Activated naive CD4-positive, alpha-beta T cell treated with anti-CD3 and anti-CD28 coated beads, Interleukin-2, amount 50 U/mL, for 16 hours (primary cell): ENCODE measurements around the gene SSR2.
"Not testable (repeated sequence)": the region's sequence is repeated elsewhere in the genome, so short reads cannot be mapped to it uniquely, and the experiment has no call there.

Experiments used
- DNase-seq: peaks from one replicate; pipeline ENCODE4 v3.0.0-alpha.2; 2020

Gene SSR2

DNA sequence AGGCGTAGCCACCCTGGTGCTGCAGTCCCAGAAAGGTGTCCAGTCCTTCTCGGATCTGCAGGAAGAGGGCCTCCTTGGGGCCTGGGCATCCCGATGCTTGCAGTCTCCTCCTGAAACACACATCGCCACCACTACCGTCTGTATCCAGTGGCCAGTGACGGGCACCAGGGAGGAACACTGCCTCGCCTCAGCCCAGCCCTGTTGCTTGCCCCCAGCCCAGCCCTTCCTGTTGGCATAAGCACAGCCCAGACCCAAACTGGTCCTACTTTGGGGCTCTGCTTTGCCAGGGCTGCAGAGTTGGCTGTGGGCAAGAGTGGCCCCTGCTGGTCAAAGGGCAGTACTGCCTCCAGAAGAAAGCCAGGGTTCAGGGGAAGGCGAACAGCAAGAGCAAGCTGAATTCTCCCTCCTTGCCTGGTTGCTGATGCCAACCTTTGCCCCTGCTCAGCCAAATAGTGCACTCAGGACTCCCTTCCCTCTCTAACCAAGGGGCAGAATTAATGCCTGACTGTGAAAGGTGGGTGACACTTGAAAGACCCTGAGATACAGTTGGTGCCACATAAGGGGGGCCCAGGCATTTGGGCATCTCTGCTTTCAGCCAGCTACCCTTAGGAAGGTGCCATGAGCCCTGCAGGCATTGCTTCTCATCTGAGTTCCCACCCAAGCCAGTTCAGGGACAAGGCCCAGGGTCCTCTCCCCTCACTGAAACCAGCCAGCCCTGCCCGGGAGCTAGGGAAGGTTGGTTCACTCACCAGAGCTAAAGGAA lies 31.3 kb downstream of the SSR2 start:
- DNase-seq: peak; percentile 76

- not testable (repeated sequence) for DNase-seq
These were observed 35.7 kb downstream of the SSR2 start for GRCh38 chr1:155984903-155985645.

DNA sequence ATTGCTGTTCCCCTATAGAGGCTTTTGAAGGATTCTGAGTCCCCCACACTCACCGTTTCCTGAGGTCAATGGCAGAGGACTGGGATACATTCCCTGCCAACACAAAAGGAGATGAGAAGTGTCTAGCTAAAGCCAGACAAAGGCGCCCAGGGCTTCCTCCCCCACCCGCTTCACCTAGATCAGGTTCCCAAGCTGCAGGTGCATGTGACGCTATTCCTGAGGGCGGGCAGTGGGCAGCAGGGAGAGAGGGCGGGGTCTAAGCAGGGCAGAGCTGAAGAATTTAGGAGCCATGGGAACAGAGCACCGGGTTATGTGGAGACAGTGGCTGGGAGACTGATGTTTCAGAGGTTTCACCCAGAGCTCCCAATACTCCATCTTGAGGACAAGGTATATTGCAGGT lies 36.4 kb downstream of the SSR2 start:
- no peak for DNase-seq

GRCh38 chr1:155983191-155984024 lies 37.3 kb downstream of the SSR2 start:
- DNase-seq: no peak

GRCh38 chr1:155982106-155982505 lies 38.6 kb downstream of the SSR2 start:
- no peak for DNase-seq

GRCh38 chr1:155981266-155982088 lies 39.3 kb downstream of the SSR2 start:
- peak; percentile 38 for DNase-seq

DNA sequence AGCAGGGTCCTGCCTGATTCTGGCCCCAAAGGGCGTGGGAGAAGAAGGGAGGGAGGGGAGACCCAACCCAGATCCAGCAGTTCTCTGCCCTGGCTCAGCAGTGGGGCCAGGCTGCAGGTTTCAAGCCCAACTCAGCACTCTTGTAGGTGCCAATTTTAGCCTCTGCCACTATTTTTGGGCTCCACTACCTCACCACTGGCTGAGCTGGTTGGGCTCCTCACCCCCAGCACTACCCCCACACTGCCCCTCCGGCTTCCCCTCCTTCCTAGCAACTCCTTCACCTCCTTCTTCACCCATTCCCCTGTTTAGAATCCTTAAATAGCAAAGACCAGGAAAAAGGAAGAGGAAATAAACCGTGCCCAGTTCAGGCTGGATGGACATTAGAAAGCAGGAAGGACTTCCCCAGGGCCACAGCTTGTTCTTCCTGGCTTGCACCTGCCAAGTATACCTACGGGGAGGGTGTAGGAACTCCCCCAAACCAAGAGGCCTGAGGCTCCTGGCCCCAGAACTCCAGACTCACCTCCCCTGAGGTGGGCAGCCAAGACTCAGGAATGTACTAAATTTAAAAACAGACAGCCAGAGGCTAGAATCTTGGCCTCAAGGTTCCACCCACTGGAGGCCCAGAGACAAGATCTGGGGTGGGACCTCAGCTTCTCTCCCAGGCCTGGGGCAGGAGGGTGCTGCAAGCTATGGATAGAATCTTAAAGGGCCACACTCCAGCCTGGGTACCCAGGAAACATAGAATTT lies 41.0 kb downstream of the SSR2 start:
- DNase-seq: no peak

DNA sequence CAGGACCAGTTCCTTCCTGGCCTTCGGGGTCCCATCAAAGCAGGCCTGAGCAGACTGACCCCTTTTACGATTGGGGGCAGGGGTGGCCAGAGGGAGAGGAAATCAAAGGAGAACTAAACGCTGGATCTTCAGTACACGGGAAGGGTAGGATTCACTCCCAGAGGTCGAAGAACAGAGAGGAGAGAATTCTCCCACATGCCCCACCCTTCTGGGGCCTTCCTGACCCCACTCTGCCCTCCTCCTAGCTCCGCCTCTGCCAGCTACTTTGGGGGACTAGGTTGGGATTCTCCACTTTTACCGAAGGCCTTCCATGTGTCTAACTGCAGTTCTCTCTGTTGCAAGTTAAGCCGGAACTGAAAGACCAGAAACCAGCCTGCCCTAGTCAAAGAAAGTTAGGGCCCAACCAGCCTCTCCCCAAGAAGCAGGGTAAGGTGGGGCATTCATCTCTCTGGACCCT lies 41.8 kb downstream of the SSR2 start:
- DNase-seq: no peak

GRCh38 chr1:155978325-155978972 lies 42.3 kb downstream of the SSR2 start, which contains the start of gene ARHGEF2:
Gene ARHGEF2, minus strand, starts transcription at chr1:155978547. Its CDS starts 120 bp downstream, at chr1:155978427.
- peak; percentile 78 for DNase-seq

DNA sequence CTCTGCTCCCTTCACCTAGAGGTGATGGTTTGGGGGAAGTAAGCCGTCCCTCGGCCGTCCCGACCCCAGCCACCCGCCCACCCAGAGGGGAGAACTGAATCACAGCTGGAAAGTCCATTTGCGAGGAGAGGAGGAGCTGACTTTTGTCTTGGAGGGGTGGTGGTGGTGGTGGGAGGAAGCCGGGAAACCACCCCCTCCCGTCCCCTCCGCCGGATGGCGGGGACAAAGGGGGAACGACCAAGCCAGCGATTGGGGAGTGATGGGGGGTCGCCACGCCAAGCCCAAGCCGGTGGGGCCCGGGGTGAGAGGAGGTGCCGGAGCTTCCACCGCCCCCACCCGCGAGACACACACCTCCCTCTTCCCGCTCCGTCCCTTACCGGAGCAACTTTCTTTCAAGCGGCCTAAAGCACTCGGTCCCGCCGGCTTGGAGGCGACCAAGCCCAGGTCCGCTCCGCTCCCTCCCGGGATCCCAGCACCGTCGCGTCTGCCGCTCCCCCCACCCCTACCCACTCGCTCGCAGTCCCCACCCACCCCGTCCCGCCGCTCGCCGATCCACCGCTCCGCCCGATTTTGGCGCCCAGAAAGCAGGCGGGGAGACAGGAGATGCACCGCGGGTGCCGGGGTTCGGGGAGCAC lies 42.9 kb downstream of the SSR2 start:
- peak; percentile 62 for DNase-seq

DNA sequence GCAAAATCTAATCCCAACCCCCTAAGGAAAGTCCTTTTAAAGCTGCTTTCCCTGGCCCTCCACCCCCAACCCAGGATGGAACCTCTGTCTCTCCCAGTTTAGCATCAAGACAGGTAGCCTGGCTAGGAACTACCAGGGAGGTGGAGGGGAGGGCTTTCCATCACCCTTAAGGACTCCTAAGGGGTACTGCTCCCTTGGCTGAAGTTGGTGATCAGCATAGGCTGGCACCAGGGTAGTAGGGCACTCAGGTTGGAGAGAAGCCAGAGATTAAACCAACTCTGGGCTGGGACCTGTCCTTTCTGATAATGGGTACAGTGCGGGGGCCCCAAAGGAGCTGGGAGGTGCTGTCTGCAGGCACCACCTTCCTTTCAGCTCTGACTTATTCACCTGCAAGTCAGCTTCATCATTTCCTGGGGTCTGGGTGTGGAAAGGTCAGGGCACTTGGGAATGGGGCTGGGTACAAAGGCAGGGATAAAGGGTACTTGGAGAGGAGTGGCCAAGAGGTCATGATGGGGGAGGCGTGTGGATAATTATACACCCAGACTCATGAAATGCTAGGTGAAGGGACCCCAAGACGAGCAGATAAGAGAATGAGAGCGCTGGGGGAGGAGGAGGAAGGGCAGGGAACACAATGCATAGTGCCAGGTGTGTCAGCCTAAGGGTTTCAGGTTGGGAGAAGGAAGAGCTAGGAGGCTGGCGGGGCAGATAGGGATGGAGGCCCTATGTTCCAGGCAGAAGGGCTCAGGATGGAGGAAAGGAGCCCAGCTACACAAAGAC lies 43.6 kb downstream of the SSR2 start:
- no peak for DNase-seq

- DNase-seq: peak; percentile 60
These were observed 44.5 kb downstream of the SSR2 start for GRCh38 chr1:155976062-155976912.

GRCh38 chr1:155975375-155976061 lies 45.2 kb downstream of the SSR2 start:
- no peak for DNase-seq

- DNase-seq: no peak
These were observed 46.3 kb downstream of the SSR2 start for GRCh38 chr1:155974208-155975115.

- DNase-seq: no peak
These were observed 47.0 kb downstream of the SSR2 start for GRCh38 chr1:155973723-155974122.

GRCh38 chr1:155971910-155972809 lies 48.6 kb downstream of the SSR2 start:
- no peak for DNase-seq
